Fibroblast of the aortic adventitia (primary cell): ENCODE measurements around the gene SLIT3. TPM values are rescaled to one million over a fixed set of nuclear protein-coding genes. Genes with fewer than 3 reads are reported as not detected.

ENCODE experiments used
- DNase-seq: peaks from one replicate; pipeline ENCODE4 v3.0.0-alpha.2; 2010; ENCODE audit warnings: low read depth
- H3K4me3 ChIP-seq: 2 replicates; pipeline ENCODE4 v1.5.1; 2011; ENCODE audit warnings: low read depth, mild to moderate bottlenecking, control low read depth, low read length, moderate library complexity
- total RNA-seq: library from RNA; depleted of rRNA; stranded (reverse); fragments of >200 nt; gene quantifications from 2 replicates; pipeline ENCODE4 v1.2.3, GENCODE V29; 2012; ENCODE audit warnings: low replicate concordance
- TF ChIP-seq, protein P1 (sequence below): IDR thresholded peaks from 2 replicates; pipeline ENCODE4 v1.5.1; 2011; ENCODE audit warnings: mild to moderate bottlenecking, low read length, control low read depth, inconsistent platforms; ENCODE audit not compliant: insufficient read depth

SLIT3 gene
- total RNA-seq, 1 donor = 65.3 TPM

- no peak overlapping the region for H3K4me3 ChIP-seq
These were observed 510.2 kb downstream of the SLIT3 start for GRCh38 chr5:168790671-168791250.

GRCh38 chr5:168790002-168790635 is 510.8 kb downstream of the SLIT3 start:
- no peak overlapping the region for H3K4me3 ChIP-seq
- peak; percentile 12 for DNase-seq
- TF ChIP-seq, protein P1, sequence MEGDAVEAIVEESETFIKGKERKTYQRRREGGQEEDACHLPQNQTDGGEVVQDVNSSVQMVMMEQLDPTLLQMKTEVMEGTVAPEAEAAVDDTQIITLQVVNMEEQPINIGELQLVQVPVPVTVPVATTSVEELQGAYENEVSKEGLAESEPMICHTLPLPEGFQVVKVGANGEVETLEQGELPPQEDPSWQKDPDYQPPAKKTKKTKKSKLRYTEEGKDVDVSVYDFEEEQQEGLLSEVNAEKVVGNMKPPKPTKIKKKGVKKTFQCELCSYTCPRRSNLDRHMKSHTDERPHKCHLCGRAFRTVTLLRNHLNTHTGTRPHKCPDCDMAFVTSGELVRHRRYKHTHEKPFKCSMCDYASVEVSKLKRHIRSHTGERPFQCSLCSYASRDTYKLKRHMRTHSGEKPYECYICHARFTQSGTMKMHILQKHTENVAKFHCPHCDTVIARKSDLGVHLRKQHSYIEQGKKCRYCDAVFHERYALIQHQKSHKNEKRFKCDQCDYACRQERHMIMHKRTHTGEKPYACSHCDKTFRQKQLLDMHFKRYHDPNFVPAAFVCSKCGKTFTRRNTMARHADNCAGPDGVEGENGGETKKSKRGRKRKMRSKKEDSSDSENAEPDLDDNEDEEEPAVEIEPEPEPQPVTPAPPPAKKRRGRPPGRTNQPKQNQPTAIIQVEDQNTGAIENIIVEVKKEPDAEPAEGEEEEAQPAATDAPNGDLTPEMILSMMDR = no peak

More at GRCh38 chr5:168790671-168791250, 510.2 kb downstream of the SLIT3 start:
- no peak for DNase-seq
- TF ChIP-seq, protein P1 = no peak

DNA sequence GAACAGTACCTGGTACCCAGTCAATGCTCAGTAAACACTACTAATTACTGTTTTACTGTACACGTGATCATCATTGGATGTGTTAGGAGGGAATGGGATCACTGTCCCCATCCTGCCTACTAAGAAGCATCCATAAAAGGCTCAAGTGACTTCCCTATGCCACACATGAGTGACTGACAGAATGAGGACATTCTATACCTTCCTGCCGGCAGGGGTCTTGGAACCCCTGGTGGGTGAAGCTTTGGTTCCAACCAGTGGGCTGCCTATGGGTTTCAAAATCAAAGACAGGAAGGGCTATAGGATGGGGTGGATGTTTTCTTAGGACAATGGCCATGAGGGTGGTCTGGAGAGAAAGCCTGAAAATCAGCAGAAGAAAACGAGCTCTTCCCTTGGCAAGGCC is 512.2 kb downstream of the SLIT3 start:
- TF ChIP-seq, protein P1 = no peak
- DNase-seq = no peak
- no peak overlapping the region for H3K4me3 ChIP-seq

GRCh38 chr5:168788107-168788506 is 512.8 kb downstream of the SLIT3 start:
- no peak overlapping the region for H3K4me3 ChIP-seq
- TF ChIP-seq, protein P1 = no peak
- DNase-seq = no peak

GRCh38 chr5:168786147-168786546 is 514.8 kb downstream of the SLIT3 start:
- no peak overlapping the region for H3K4me3 ChIP-seq
- TF ChIP-seq, protein P1 = no peak
- DNase-seq = no peak

DNA sequence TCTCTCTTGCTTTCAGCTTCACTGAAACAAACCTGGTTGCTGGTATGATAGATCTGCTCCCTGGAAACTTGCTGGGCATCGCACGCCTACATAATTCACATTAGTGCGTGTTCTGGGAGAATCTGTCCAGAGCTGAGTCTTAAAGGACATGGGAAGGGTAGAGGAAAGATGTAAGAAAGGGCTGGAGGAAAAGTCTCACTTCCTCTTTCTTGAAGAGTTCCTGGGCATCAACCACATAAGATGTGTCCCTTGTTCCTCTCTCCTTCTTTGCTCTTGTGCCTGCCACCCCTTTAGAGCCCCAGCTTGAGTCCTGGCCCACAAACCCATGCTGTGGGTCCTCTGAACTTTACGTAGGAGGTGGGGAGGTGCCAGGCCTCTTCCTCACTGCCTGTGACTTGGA is 516.5 kb downstream of the SLIT3 start:
- H3K4me3 ChIP-seq = no peak overlapping the region
- TF ChIP-seq, protein P1 = no peak
- no peak for DNase-seq
